MG63 (cell line): ENCODE data around the gene SUSD6. TPM values are rescaled to one million over a fixed set of nuclear protein-coding genes. Genes with fewer than 3 reads are reported as not detected.
"Not testable (repeated sequence)": the region's sequence is repeated elsewhere in the genome, so short reads cannot be mapped to it uniquely, and the experiment has no call there.

Experiments
- DNase-seq: peaks from one replicate; pipeline ENCODE4 v3.0.0-alpha.2; 2020
- H3K27me3 ChIP-seq: fragments of 250-450 bp; sonication (Bioruptor Pico); 2 replicates; pipeline ENCODE4 v1.5.1; 2020; ENCODE audit warnings: mild to moderate bottlenecking, moderate library complexity
- H3K36me3 ChIP-seq: fragments of 250-450 bp; sonication (Bioruptor Pico); 2 replicates; pipeline ENCODE4 v1.5.1; 2020; ENCODE audit warnings: mild to moderate bottlenecking, moderate library complexity
- H3K4me3 ChIP-seq: fragments of 250-450 bp; sonication (Bioruptor Pico); 2 replicates; pipeline ENCODE4 v1.5.1; 2020; ENCODE audit warnings: mild to moderate bottlenecking, moderate library complexity
- H3K9me3 ChIP-seq: fragments of 250-450 bp; sonication (Bioruptor Pico); 2 replicates; pipeline ENCODE4 v1.5.1; 2020; ENCODE audit warnings: mild to moderate bottlenecking, moderate library complexity
- total RNA-seq: library from RNA; depleted of rRNA; stranded (reverse); fragments of >200 nt; shearing (Covaris generic); gene quantifications from 2 replicates; pipeline ENCODE4 v1.2.3, GENCODE V29; 2014; ENCODE audit warnings: low replicate concordance

Gene SUSD6
- total RNA-seq, 1 experiment from 2014 or later, result 3.1 TPM

- DNase-seq, result no peak
- no peak overlapping the region for H3K4me3 ChIP-seq
- H3K27me3 ChIP-seq, result no peaks in the 10 kb centered on the region
- H3K9me3 ChIP-seq, result no peaks in the 10 kb centered on the region
- no peaks in the 10 kb centered on the region for H3K36me3 ChIP-seq
Observed at GRCh38 chr14:69632164-69632563, 20.8 kb downstream of the SUSD6 start.

GRCh38 chr14:69632593-69633151 is 21.3 kb downstream of the SUSD6 start:
- Histone ChIP-seq H3K27me3 (no peaks in the 10 kb centered on the region), H3K4me3 (no peak overlapping the region), H3K9me3 (no peaks in the 10 kb centered on the region), H3K36me3 (no peaks in the 10 kb centered on the region)
- no peak for DNase-seq

- Histone ChIP-seq H3K9me3 (no peaks in the 10 kb centered on the region), H3K27me3 (no peaks in the 10 kb centered on the region), H3K4me3 (no peak overlapping the region), H3K36me3 (no peaks in the 10 kb centered on the region)
- no peak for DNase-seq
Observed at GRCh38 chr14:69633238-69633637, 21.8 kb downstream of the SUSD6 start.

GRCh38 chr14:69635981-69636639 is 24.7 kb downstream of the SUSD6 start:
- H3K9me3 ChIP-seq, result peaks cover 6% of the 10 kb centered on the region
- H3K4me3 ChIP-seq, result no peak overlapping the region
- no peaks in the 10 kb centered on the region for H3K36me3 ChIP-seq
- no peaks in the 10 kb centered on the region for H3K27me3 ChIP-seq
- no peak for DNase-seq

- DNase-seq, result no peak
- H3K9me3 ChIP-seq, result peaks cover 8% of the 10 kb centered on the region
- H3K27me3 ChIP-seq, result no peaks in the 10 kb centered on the region
- H3K36me3 ChIP-seq, result no peaks in the 10 kb centered on the region
- no peak overlapping the region for H3K4me3 ChIP-seq
Observed at GRCh38 chr14:69636718-69637480, 25.5 kb downstream of the SUSD6 start.

GRCh38 chr14:69637503-69638031 is 26.2 kb downstream of the SUSD6 start:
- Histone ChIP-seq H3K36me3 (no peaks in the 10 kb centered on the region), H3K9me3 (peaks cover 8% of the 10 kb centered on the region), H3K4me3 (no peak overlapping the region), H3K27me3 (no peaks in the 10 kb centered on the region)
- no peak for DNase-seq

- H3K36me3 ChIP-seq, result no peaks in the 10 kb centered on the region
- no peak overlapping the region for H3K4me3 ChIP-seq
- no peak for DNase-seq
- no peaks in the 10 kb centered on the region for H3K27me3 ChIP-seq
- H3K9me3 ChIP-seq, result peaks cover 8% of the 10 kb centered on the region
Observed at GRCh38 chr14:69640931-69641330, 29.5 kb downstream of the SUSD6 start.

GRCh38 chr14:69642212-69642793 is 30.9 kb downstream of the SUSD6 start:
- H3K36me3 ChIP-seq, H3K9me3 ChIP-seq, H3K4me3 ChIP-seq, DNase-seq, H3K27me3 ChIP-seq: not testable (repeated sequence)

- Histone ChIP-seq H3K36me3 (no peaks in the 10 kb centered on the region), H3K4me3 (no peak overlapping the region), H3K27me3 (no peaks in the 10 kb centered on the region), H3K9me3 (peaks cover 8% of the 10 kb centered on the region)
- peak; percentile 56 for DNase-seq
Observed at GRCh38 chr14:69643430-69644200, 32.2 kb downstream of the SUSD6 start.

GRCh38 chr14:69644814-69645213 is 33.4 kb downstream of the SUSD6 start:
- Histone ChIP-seq H3K36me3 (no peaks in the 10 kb centered on the region), H3K27me3 (no peaks in the 10 kb centered on the region), H3K4me3 (no peak overlapping the region), H3K9me3 (peaks cover 8% of the 10 kb centered on the region)
- no peak for DNase-seq

GRCh38 chr14:69647213-69647612 is 35.8 kb downstream of the SUSD6 start:
- no peak for DNase-seq
- Histone ChIP-seq H3K36me3 (no peaks in the 10 kb centered on the region), H3K9me3 (no peaks in the 10 kb centered on the region), H3K27me3 (no peaks in the 10 kb centered on the region), H3K4me3 (no peak overlapping the region)

- not testable (repeated sequence) for DNase-seq, H3K9me3 ChIP-seq, H3K4me3 ChIP-seq, H3K36me3 ChIP-seq, H3K27me3 ChIP-seq
Observed at GRCh38 chr14:69647642-69648041, 36.2 kb downstream of the SUSD6 start.

GRCh38 chr14:69648480-69649451 is 37.4 kb downstream of the SUSD6 start:
- peak; percentile 12 for DNase-seq
- Histone ChIP-seq H3K4me3 (no peak overlapping the region), H3K36me3 (no peaks in the 10 kb centered on the region), H3K27me3 (no peaks in the 10 kb centered on the region), H3K9me3 (no peaks in the 10 kb centered on the region)

- no peaks in the 10 kb centered on the region for H3K9me3 ChIP-seq
- no peaks in the 10 kb centered on the region for H3K36me3 ChIP-seq
- no peak for DNase-seq
- H3K4me3 ChIP-seq, result no peak overlapping the region
- no peaks in the 10 kb centered on the region for H3K27me3 ChIP-seq
Observed at GRCh38 chr14:69650948-69651369, 39.6 kb downstream of the SUSD6 start.

GRCh38 chr14:69651664-69652063 is 40.3 kb downstream of the SUSD6 start:
- H3K36me3 ChIP-seq, result no peaks in the 10 kb centered on the region
- no peaks in the 10 kb centered on the region for H3K9me3 ChIP-seq
- no peak overlapping the region for H3K4me3 ChIP-seq
- H3K27me3 ChIP-seq, result no peaks in the 10 kb centered on the region
- no peak for DNase-seq
